Measurements from ENCODE around the gene PRPS2. TPM values are rescaled to one million over a fixed set of nuclear protein-coding genes. Genes with fewer than 3 reads are reported as not detected.

The PRPS2 gene
- total and polyA plus RNA-seq, 5 experiments from 2014 or later: 23.3 to 32.3 (median 26.4) TPM

GRCh38 chrX:12819222-12819621, 28.0 kb downstream of the PRPS2 start:
- Mint-ChIP-seq H3K9me3 (no peaks in the 10 kb centered on the region), H3K4me1 (peaks cover 0 to under 1% (median 0%) of the 10 kb centered on the region in 4 donors), H3K4me3 (no peak overlapping the region), H3K27me3 (no peaks in the 10 kb centered on the region), H3K27ac (no peak overlapping the region), H3K36me3 (peaks cover 0 to 48% (median 6%) of the 10 kb centered on the region in 3 donors)
- DNase-seq (no peak), ATAC-seq (no peak)
- POLR2A ChIA-PET: no interaction called here

GRCh38 chrX:12820737-12821136, 29.5 kb downstream of the PRPS2 start:
- Mint-ChIP-seq H3K4me3 (no peak overlapping the region), H3K4me1 (no peaks in the 10 kb centered on the region), H3K9me3 (no peaks in the 10 kb centered on the region), H3K27ac (no peak overlapping the region), H3K27me3 (no peaks in the 10 kb centered on the region), H3K36me3 (peaks cover 6 to 58% (median 6%) of the 10 kb centered on the region in 3 donors)
- no peak for DNase-seq
- ATAC-seq: no peak
- POLR2A ChIA-PET: no interaction called here

GRCh38 chrX:12824944-12825343, 33.7 kb downstream of the PRPS2 start:
- Mint-ChIP-seq H3K36me3 (peaks cover 0 to 49% (median 6%) of the 10 kb centered on the region in 3 donors), H3K9me3 (peaks cover 0 to 2% (median 0%) of the 10 kb centered on the region in 9 donors), H3K4me1 (no peaks in the 10 kb centered on the region), H3K27me3 (no peaks in the 10 kb centered on the region), H3K4me3 (no peak overlapping the region), H3K27ac (no peak overlapping the region)
- no peak for DNase-seq
- POLR2A ChIA-PET: no interaction called here
- no peak for ATAC-seq

DNA sequence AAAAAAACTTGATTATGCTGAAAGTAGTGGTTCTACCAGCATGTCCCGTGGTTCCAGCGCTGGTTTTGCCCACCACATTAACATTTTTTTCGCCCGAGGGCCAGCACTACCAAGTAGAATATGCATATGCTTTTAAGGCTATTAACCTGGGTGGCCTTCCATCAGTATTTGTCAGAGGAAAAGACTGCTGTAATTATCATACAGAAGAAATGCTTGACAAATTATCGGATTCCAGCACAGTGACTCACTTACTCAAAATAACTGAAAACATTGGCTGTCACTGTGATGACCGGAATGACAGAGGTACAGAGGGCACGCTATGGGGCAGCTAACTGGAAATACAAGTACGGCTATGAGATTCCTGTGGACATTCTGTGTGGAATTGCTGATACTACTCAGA, 34.6 kb downstream of the PRPS2 start:
- no peak overlapping the region for H3K4me3 Mint-ChIP-seq
- no peak for ATAC-seq
- POLR2A ChIA-PET: no interaction called here

GRCh38 chrX:12843061-12843667, 52.0 kb downstream of the PRPS2 start:
- no peak for ATAC-seq
- H3K27me3 Mint-ChIP-seq: peaks cover 0 to 2% (median 1%) of the 10 kb centered on the region in 5 donors
- POLR2A ChIA-PET: no interaction called here
- H3K36me3 Mint-ChIP-seq: peaks cover 0 to 6% (median 0%) of the 10 kb centered on the region in 3 donors
- peak overlapping the region in 7 of 10 donors; percentile 55 to 95 (median 86) for H3K27ac Mint-ChIP-seq
- no peak for DNase-seq
- H3K4me3 Mint-ChIP-seq: peak overlapping the region in 8 of 10 donors; percentile 24 to 83 (median 71)
- peaks cover 0 to 2% (median 0%) of the 10 kb centered on the region in 9 donors for H3K9me3 Mint-ChIP-seq
- peaks cover 3 to 13% (median 8%) of the 10 kb centered on the region in 4 donors for H3K4me1 Mint-ChIP-seq

More for the DNA sequence above, 34.6 kb downstream of the PRPS2 start:
- no peaks in the 10 kb centered on the region for H3K4me1 Mint-ChIP-seq
- no peak for DNase-seq
- H3K27ac Mint-ChIP-seq: no peak overlapping the region
- no peaks in the 10 kb centered on the region for H3K27me3 Mint-ChIP-seq
- H3K36me3 Mint-ChIP-seq: peaks cover 0 to 41% (median 6%) of the 10 kb centered on the region in 3 donors
- H3K9me3 Mint-ChIP-seq: peaks cover 0 to 2% (median 0%) of the 10 kb centered on the region in 9 donors

- Mint-ChIP-seq H3K27ac (peak overlapping the region; percentile 33 to 95 (median 78)), H3K36me3 (peaks cover 0 to 6% (median 0%) of the 10 kb centered on the region in 3 donors), H3K4me3 (peak overlapping the region; percentile 33 to 83 (median 71)), H3K27me3 (peaks cover 0 to 2% (median 0%) of the 10 kb centered on the region in 5 donors), H3K9me3 (peaks cover 0 to 3% (median 0%) of the 10 kb centered on the region in 9 donors), H3K4me1 (peaks cover 3 to 13% (median 8%) of the 10 kb centered on the region in 4 donors)
- POLR2A ChIA-PET: no interaction called here
- ATAC-seq (peak in 1 of 2 donors; percentile 54), DNase-seq (peak in 1 of 10 donors; percentile 1)
These were observed 52.6 kb downstream of the PRPS2 start for GRCh38 chrX:12843668-12844279.

GRCh38 chrX:12844319-12844718, 53.1 kb downstream of the PRPS2 start:
- Mint-ChIP-seq H3K9me3 (peaks cover 0 to 8% (median 0%) of the 10 kb centered on the region in 9 donors), H3K36me3 (peaks cover 0 to 5% (median 0%) of the 10 kb centered on the region in 3 donors), H3K4me1 (peaks cover 3 to 13% (median 8%) of the 10 kb centered on the region in 4 donors), H3K27me3 (peaks cover 0 to 2% (median 0%) of the 10 kb centered on the region in 5 donors), H3K4me3 (peak overlapping the region in 8 of 10 donors; percentile 65 to 83 (median 73)), H3K27ac (peak overlapping the region in 6 of 10 donors; percentile 55 to 95 (median 85))
- POLR2A ChIA-PET: no interaction called here
- DNase-seq (no peak), ATAC-seq (no peak)

GRCh38 chrX:12865359-12865758, 74.1 kb downstream of the PRPS2 start:
- Mint-ChIP-seq H3K4me1 (peaks cover 0 to 20% (median 0%) of the 10 kb centered on the region in 4 donors), H3K4me3 (no peak overlapping the region), H3K27me3 (peaks cover 0 to 2% (median 0%) of the 10 kb centered on the region in 5 donors), H3K36me3 (peaks cover 0 to 6% (median 0%) of the 10 kb centered on the region in 3 donors), H3K9me3 (peaks cover 0 to 25% (median 0%) of the 10 kb centered on the region in 9 donors), H3K27ac (no peak overlapping the region)
- POLR2A ChIA-PET: no interaction called here
- DNase-seq (no peak), ATAC-seq (no peak)

DNA sequence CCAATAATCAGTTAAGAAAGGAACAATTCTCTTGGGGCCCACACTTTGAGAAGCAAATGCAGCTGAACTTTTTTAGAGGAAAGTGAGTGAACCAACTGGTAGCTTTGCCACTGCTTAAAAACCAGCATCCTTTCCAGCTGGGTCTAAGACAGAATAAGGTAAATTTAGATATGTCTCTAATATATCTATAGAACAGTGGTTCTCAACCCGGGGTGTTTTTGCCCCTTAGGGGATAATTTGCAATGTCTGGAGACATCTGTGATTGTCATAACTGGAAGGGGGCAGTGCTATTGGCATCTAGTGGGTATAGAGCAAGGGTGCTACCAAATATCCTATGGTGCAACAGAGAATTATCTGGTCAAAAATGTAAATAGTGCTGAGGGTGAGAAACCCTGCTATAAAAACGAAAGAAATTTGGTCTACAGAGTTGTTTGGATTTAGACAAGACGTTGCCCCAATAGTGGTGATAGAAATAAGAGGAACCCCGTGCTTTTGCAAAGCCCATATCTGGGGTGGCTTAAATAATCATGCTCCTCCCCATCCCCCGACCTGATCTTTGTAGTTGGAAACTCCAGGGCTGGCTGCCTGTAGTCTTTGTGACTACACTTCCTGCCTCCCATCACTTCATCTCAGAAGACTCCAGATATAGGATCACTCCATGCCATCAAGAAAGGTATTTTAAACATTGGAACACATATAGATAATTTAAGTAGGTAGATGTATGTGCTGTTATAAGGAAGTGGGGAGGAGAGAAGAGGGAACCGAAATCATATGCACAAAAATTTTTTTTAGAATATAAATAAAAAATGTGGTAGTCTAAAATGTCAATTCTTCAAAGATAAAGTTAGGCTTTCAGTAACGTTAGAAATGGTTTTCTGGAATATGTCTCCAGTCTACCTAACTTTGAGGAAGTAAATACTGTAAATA, 75.5 kb downstream of the PRPS2 start, which contains the start of gene TLR7:
TLR7 (plus strand) TSS at position 622 of the 927 bp plus-strand sequence. CDS start 507 bp downstream, outside the sequence.
- DNase-seq: no peak
- peaks cover 0 to 26% (median 0%) of the 10 kb centered on the region in 4 donors for H3K4me1 Mint-ChIP-seq
- H3K27me3 Mint-ChIP-seq: peaks cover 0 to 2% (median 0%) of the 10 kb centered on the region in 5 donors
- peak within 1 kb of the TSS in 1 of 10 donors; percentile 78 for H3K27ac Mint-ChIP-seq
- H3K9me3 Mint-ChIP-seq: peaks cover 0 to 18% (median 0%) of the 10 kb centered on the region in 9 donors
- no peak for ATAC-seq
- POLR2A ChIA-PET: no interaction called here
- peak within 1 kb of the TSS in 2 of 10 donors; percentile 41 to 87 for H3K4me3 Mint-ChIP-seq
- H3K36me3 Mint-ChIP-seq: peaks cover 0 to 6% (median 0%) of the 10 kb centered on the region in 3 donors

GRCh38 chrX:12867685-12868084, 76.5 kb downstream of the PRPS2 start:
- no peak for ATAC-seq
- no peak for DNase-seq
- POLR2A ChIA-PET: no interaction called here
- H3K4me1 Mint-ChIP-seq: peaks cover 0 to 30% (median under 1%) of the 10 kb centered on the region in 4 donors
- peaks cover 0 to 2% (median 0%) of the 10 kb centered on the region in 5 donors for H3K27me3 Mint-ChIP-seq
- H3K27ac Mint-ChIP-seq: peak overlapping the region in 1 of 10 donors; percentile 78
- H3K4me3 Mint-ChIP-seq: peak overlapping the region in 2 of 10 donors; percentile 41 to 81
- peaks cover 0 to 6% (median 0%) of the 10 kb centered on the region in 3 donors for H3K36me3 Mint-ChIP-seq
- H3K9me3 Mint-ChIP-seq: peaks cover 0 to 19% (median 0%) of the 10 kb centered on the region in 9 donors

- Mint-ChIP-seq H3K27ac (peak overlapping the region in 1 of 10 donors; percentile 26), H3K4me3 (peak overlapping the region in 1 of 10 donors; percentile 81), H3K4me1 (peaks cover 0 to 36% (median under 1%) of the 10 kb centered on the region in 4 donors), H3K9me3 (peaks cover 0 to 12% (median 0%) of the 10 kb centered on the region in 9 donors), H3K27me3 (peaks cover 0 to 2% (median 0%) of the 10 kb centered on the region in 5 donors), H3K36me3 (peaks cover 0 to 6% (median 0%) of the 10 kb centered on the region in 3 donors)
- DNase-seq (no peak), ATAC-seq (no peak)
- POLR2A ChIA-PET: no interaction called here
These were observed 77.5 kb downstream of the PRPS2 start for GRCh38 chrX:12868747-12869146.

- H3K27ac Mint-ChIP-seq: no peak overlapping the region
- peaks cover 0 to 36% (median under 1%) of the 10 kb centered on the region in 4 donors for H3K4me1 Mint-ChIP-seq
- ATAC-seq (no peak), DNase-seq (no peak)
- H3K36me3 Mint-ChIP-seq: peaks cover 0 to 6% (median 0%) of the 10 kb centered on the region in 3 donors
- POLR2A ChIA-PET: no interaction called here
- H3K27me3 Mint-ChIP-seq: peaks cover 0 to 2% (median 0%) of the 10 kb centered on the region in 5 donors
- no peak overlapping the region for H3K4me3 Mint-ChIP-seq
- peaks cover 0 to 8% (median 0%) of the 10 kb centered on the region in 9 donors for H3K9me3 Mint-ChIP-seq
These were observed 80.0 kb downstream of the PRPS2 start for GRCh38 chrX:12871257-12871656.
